NT2/D1 (cell line): ENCODE measurements around the gene SKAP1.

Experiments used
- DNase-seq: peaks from one replicate; pipeline ENCODE4 v3.0.0-alpha.2; 2011; ENCODE audit warnings: low read depth, low spot score
- H3K27me3 ChIP-seq: 2 replicates; pipeline ENCODE4 v1.6.0; 2011; ENCODE audit warnings: mild to moderate bottlenecking; ENCODE audit not compliant: insufficient read length, insufficient read depth
- H3K36me3 ChIP-seq: 2 replicates; pipeline ENCODE4 v1.6.1; 2011; ENCODE audit warnings: mild to moderate bottlenecking, low read length, mixed read lengths; ENCODE audit not compliant: insufficient read depth, insufficient read length
- H3K4me1 ChIP-seq: 2 replicates; pipeline ENCODE4 v1.5.1; 2011; ENCODE audit not compliant: insufficient read depth, insufficient read length
- H3K4me3 ChIP-seq: 2 replicates; pipeline ENCODE4 v1.5.1; 2011; ENCODE audit warnings: low read depth; ENCODE audit not compliant: insufficient read length
- H3K9ac ChIP-seq: 2 replicates; pipeline ENCODE4 v1.6.0; 2011; ENCODE audit warnings: low read depth; ENCODE audit not compliant: insufficient read length
- H3K9me3 ChIP-seq: 2 replicates; pipeline ENCODE4 v1.5.1; 2011; ENCODE audit warnings: mild to moderate bottlenecking, low read length; ENCODE audit not compliant: insufficient read depth
- SUZ12 ChIP-seq: IDR thresholded peaks from 2 replicates; pipeline ENCODE4 v1.6.1; 2011; ENCODE audit not compliant: insufficient read length, insufficient read depth; ENCODE audit errors: extremely low read depth
- YY1 ChIP-seq: IDR thresholded peaks from 2 replicates; pipeline ENCODE4 v1.6.1; 2011; ENCODE audit not compliant: insufficient read length, insufficient read depth
- ZNF274 ChIP-seq: IDR thresholded peaks from 2 replicates; pipeline ENCODE4 v1.6.1; 2011; ENCODE audit warnings: mild to moderate bottlenecking, low read depth, low read length

The SKAP1 gene

GRCh38 chr17:48152289-48152688 lies 277.7 kb downstream of the SKAP1 start:
- TF ChIP-seq ZNF274 (no peak), YY1 (no peak), SUZ12 (no peak)
- no peak for DNase-seq
- H3K9ac ChIP-seq, result no peak overlapping the region
- no peaks in the 10 kb centered on the region for H3K9me3 ChIP-seq
- H3K36me3 ChIP-seq, result no peaks in the 10 kb centered on the region
- H3K4me3 ChIP-seq, result no peak overlapping the region
- H3K27me3 ChIP-seq, result no peaks in the 10 kb centered on the region
- peaks cover 8% of the 10 kb centered on the region for H3K4me1 ChIP-seq

- H3K27me3 ChIP-seq, result no peaks in the 10 kb centered on the region
- peaks cover 5% of the 10 kb centered on the region for H3K4me1 ChIP-seq
- H3K9me3 ChIP-seq, result no peaks in the 10 kb centered on the region
- no peak overlapping the region for H3K9ac ChIP-seq
- H3K4me3 ChIP-seq, result no peak overlapping the region
- no peaks in the 10 kb centered on the region for H3K36me3 ChIP-seq
- TF ChIP-seq ZNF274, result no peak
- TF ChIP-seq YY1, result no peak
- TF ChIP-seq SUZ12, result no peak
- DNase-seq, result no peak
Observed at GRCh38 chr17:48151220-48151619, 278.8 kb downstream of the SKAP1 start.

GRCh38 chr17:48150597-48151001 lies 279.4 kb downstream of the SKAP1 start:
- no peak overlapping the region for H3K4me3 ChIP-seq
- no peaks in the 10 kb centered on the region for H3K27me3 ChIP-seq
- no peaks in the 10 kb centered on the region for H3K9me3 ChIP-seq
- no peak overlapping the region for H3K9ac ChIP-seq
- no peak for DNase-seq
- H3K4me1 ChIP-seq, result peaks cover 5% of the 10 kb centered on the region
- TF ChIP-seq YY1, result no peak
- no peak for TF ChIP-seq ZNF274
- TF ChIP-seq SUZ12, result no peak
- H3K36me3 ChIP-seq, result no peaks in the 10 kb centered on the region

GRCh38 chr17:48149787-48150463 lies 280.1 kb downstream of the SKAP1 start:
- no peak for TF ChIP-seq ZNF274
- no peak overlapping the region for H3K4me3 ChIP-seq
- no peaks in the 10 kb centered on the region for H3K36me3 ChIP-seq
- H3K4me1 ChIP-seq, result peaks cover 5% of the 10 kb centered on the region
- DNase-seq, result no peak
- no peaks in the 10 kb centered on the region for H3K27me3 ChIP-seq
- H3K9ac ChIP-seq, result no peak overlapping the region
- no peaks in the 10 kb centered on the region for H3K9me3 ChIP-seq

- no peak for TF ChIP-seq SUZ12
- TF ChIP-seq YY1, result no peak
- TF ChIP-seq ZNF274, result no peak
Observed at GRCh38 chr17:48148854-48149786, 280.9 kb downstream of the SKAP1 start.

GRCh38 chr17:48148029-48148770 lies 281.8 kb downstream of the SKAP1 start:
- TF ChIP-seq SUZ12 (no peak), YY1 (no peak), ZNF274 (no peak)
- no peak for DNase-seq
- no peak overlapping the region for H3K9ac ChIP-seq
- H3K9me3 ChIP-seq, result no peaks in the 10 kb centered on the region
- no peak overlapping the region for H3K4me3 ChIP-seq
- no peaks in the 10 kb centered on the region for H3K27me3 ChIP-seq
- H3K36me3 ChIP-seq, result no peaks in the 10 kb centered on the region
- peaks cover 5% of the 10 kb centered on the region for H3K4me1 ChIP-seq

More at GRCh38 chr17:48148854-48149786, 280.9 kb downstream of the SKAP1 start:
- DNase-seq, result no peak
- H3K9me3 ChIP-seq, result no peaks in the 10 kb centered on the region
- peaks cover 5% of the 10 kb centered on the region for H3K4me1 ChIP-seq
- no peaks in the 10 kb centered on the region for H3K36me3 ChIP-seq
- H3K4me3 ChIP-seq, result no peak overlapping the region
- no peaks in the 10 kb centered on the region for H3K27me3 ChIP-seq
- no peak overlapping the region for H3K9ac ChIP-seq
